OCI-LY1 (cell line): ENCODE measurements around the gene TLE3.

ENCODE experiments used
- CTCF ChIP-seq: fragments of 200-600 bp; sonication (generic), shearing (Covaris generic); IDR thresholded peaks from 2 replicates; pipeline ENCODE4 v1.5.1; 2017; ENCODE audit warnings: mild to moderate bottlenecking, antibody characterized with exemption, low read length, moderate library complexity, mixed read lengths
- EZH2 ChIP-seq: fragments of 200-600 bp; sonication (generic), shearing (Covaris generic); IDR thresholded peaks from 2 replicates; pipeline ENCODE4 v1.8.0; 2017; ENCODE audit warnings: borderline replicate concordance, mixed run types, mild to moderate bottlenecking, antibody characterized with exemption, low read length, moderate library complexity, mixed read lengths

- TF ChIP-seq CTCF = no peak
- TF ChIP-seq EZH2 = no peak
Observed at GRCh38 chr15:70099167-70099966, 1.6 kb upstream of the TLE3 start.
